ENCODE data around the gene PRDM5. TPM values are rescaled to one million over a fixed set of nuclear protein-coding genes. Genes with fewer than 3 reads are reported as not detected.

The PRDM5 gene
- total RNA-seq, 2 donors from 2014 or later, result 0.50 TPM; not detected in 1

GRCh38 chr4:120839974-120840751 is 82.4 kb downstream of the PRDM5 start:
- Mint-ChIP-seq H3K27ac (no peak overlapping the region), H3K4me3 (no peak overlapping the region), H3K27me3 (no peaks in the 10 kb centered on the region), H3K9me3 (no peaks in the 10 kb centered on the region), H3K36me3 (no peaks in the 10 kb centered on the region), H3K4me1 (ENCODE audit: low read depth in 2 of 2) (peaks cover 0 to 12% of the 10 kb centered on the region in 2 donors)
- ATAC-seq, result peak in 1 of 2 donors; percentile 17
- DNase-seq (ENCODE audit: low spot score), result no peak

GRCh38 chr4:120839334-120839973 is 83.1 kb downstream of the PRDM5 start:
- Mint-ChIP-seq H3K4me3 (no peak overlapping the region), H3K36me3 (no peaks in the 10 kb centered on the region), H3K9me3 (no peaks in the 10 kb centered on the region), H3K4me1 (ENCODE audit: low read depth in 2 of 2) (peaks cover 0 to 8% of the 10 kb centered on the region in 2 donors), H3K27ac (no peak overlapping the region), H3K27me3 (no peaks in the 10 kb centered on the region)
- DNase-seq (ENCODE audit: low spot score) (no peak), ATAC-seq (peak in 1 of 2 donors; percentile 41)

GRCh38 chr4:120838784-120839183 is 83.7 kb downstream of the PRDM5 start:
- H3K36me3 Mint-ChIP-seq, result no peaks in the 10 kb centered on the region
- H3K4me3 Mint-ChIP-seq, result no peak overlapping the region
- no peaks in the 10 kb centered on the region for H3K27me3 Mint-ChIP-seq
- ATAC-seq, result peak; percentile 15 to 17
- DNase-seq (ENCODE audit: low spot score), result no peak
- no peak overlapping the region for H3K27ac Mint-ChIP-seq
- peaks cover 0 to 6% of the 10 kb centered on the region in 2 donors for H3K4me1 Mint-ChIP-seq (ENCODE audit: low read depth in 2 of 2)
- no peaks in the 10 kb centered on the region for H3K9me3 Mint-ChIP-seq

GRCh38 chr4:120837656-120838055 is 84.9 kb downstream of the PRDM5 start:
- ATAC-seq (no peak), DNase-seq (ENCODE audit: low spot score) (no peak)
- Mint-ChIP-seq H3K27ac (no peak overlapping the region), H3K9me3 (no peaks in the 10 kb centered on the region), H3K36me3 (no peaks in the 10 kb centered on the region), H3K27me3 (no peaks in the 10 kb centered on the region), H3K4me3 (no peak overlapping the region), H3K4me1 (ENCODE audit: low read depth in 2 of 2) (peaks cover 0 to 6% of the 10 kb centered on the region in 2 donors)

- no peak for DNase-seq (ENCODE audit: low spot score)
- H3K27me3 Mint-ChIP-seq, result no peaks in the 10 kb centered on the region
- no peak overlapping the region for H3K4me3 Mint-ChIP-seq
- no peaks in the 10 kb centered on the region for H3K4me1 Mint-ChIP-seq (ENCODE audit: low read depth in 2 of 2)
- ATAC-seq, result no peak
- H3K27ac Mint-ChIP-seq, result no peak overlapping the region
- no peaks in the 10 kb centered on the region for H3K9me3 Mint-ChIP-seq
- no peaks in the 10 kb centered on the region for H3K36me3 Mint-ChIP-seq
Observed at GRCh38 chr4:120835342-120835741, 87.2 kb downstream of the PRDM5 start.

- Mint-ChIP-seq H3K4me1 (ENCODE audit: low read depth in 2 of 2) (no peaks in the 10 kb centered on the region), H3K27ac (no peak overlapping the region), H3K27me3 (peaks cover 2 to 11% of the 10 kb centered on the region in 2 donors), H3K4me3 (no peak overlapping the region), H3K36me3 (no peaks in the 10 kb centered on the region), H3K9me3 (peaks cover 3% of the 10 kb centered on the region)
- ATAC-seq, result no peak
- DNase-seq (ENCODE audit: low spot score), result no peak
Observed at GRCh38 chr4:120830204-120830603, 92.3 kb downstream of the PRDM5 start.

GRCh38 chr4:120829113-120829831 is 93.3 kb downstream of the PRDM5 start:
- ATAC-seq (no peak), DNase-seq (ENCODE audit: low spot score) (no peak)
- H3K36me3 Mint-ChIP-seq, result no peaks in the 10 kb centered on the region
- no peaks in the 10 kb centered on the region for H3K4me1 Mint-ChIP-seq (ENCODE audit: low read depth in 2 of 2)
- H3K27me3 Mint-ChIP-seq, result peaks cover 2 to 11% of the 10 kb centered on the region in 2 donors
- no peak overlapping the region for H3K4me3 Mint-ChIP-seq
- H3K27ac Mint-ChIP-seq, result no peak overlapping the region
- peaks cover 3% of the 10 kb centered on the region for H3K9me3 Mint-ChIP-seq

- ATAC-seq, result no peak
- Mint-ChIP-seq H3K27ac (no peak overlapping the region), H3K27me3 (peaks cover 2 to 11% of the 10 kb centered on the region in 2 donors)
Observed at GRCh38 chr4:120826853-120827252, 95.7 kb downstream of the PRDM5 start.

GRCh38 chr4:120826449-120826848 is 96.1 kb downstream of the PRDM5 start:
- H3K36me3 Mint-ChIP-seq, result no peaks in the 10 kb centered on the region
- peaks cover 2 to 11% of the 10 kb centered on the region in 2 donors for H3K27me3 Mint-ChIP-seq
- H3K27ac Mint-ChIP-seq, result no peak overlapping the region
- DNase-seq (ENCODE audit: low spot score) (no peak), ATAC-seq (no peak)
- no peaks in the 10 kb centered on the region for H3K4me1 Mint-ChIP-seq (ENCODE audit: low read depth in 2 of 2)
- H3K4me3 Mint-ChIP-seq, result no peak overlapping the region
- peaks cover 3% of the 10 kb centered on the region for H3K9me3 Mint-ChIP-seq

More at GRCh38 chr4:120826853-120827252, 95.7 kb downstream of the PRDM5 start:
- Mint-ChIP-seq H3K4me1 (ENCODE audit: low read depth in 2 of 2) (no peaks in the 10 kb centered on the region), H3K36me3 (no peaks in the 10 kb centered on the region), H3K4me3 (no peak overlapping the region), H3K9me3 (peaks cover 3% of the 10 kb centered on the region)
- DNase-seq (ENCODE audit: low spot score), result no peak

- DNase-seq (ENCODE audit: low spot score) (no peak), ATAC-seq (no peak)
- H3K27me3 Mint-ChIP-seq, result peaks cover 2 to 11% of the 10 kb centered on the region in 2 donors
- H3K36me3 Mint-ChIP-seq, result no peaks in the 10 kb centered on the region
- no peaks in the 10 kb centered on the region for H3K4me1 Mint-ChIP-seq (ENCODE audit: low read depth in 2 of 2)
- H3K4me3 Mint-ChIP-seq, result no peak overlapping the region
- H3K27ac Mint-ChIP-seq, result no peak overlapping the region
- H3K9me3 Mint-ChIP-seq, result peaks cover 3% of the 10 kb centered on the region
Observed at GRCh38 chr4:120824946-120825345, 97.6 kb downstream of the PRDM5 start.

- H3K4me3 Mint-ChIP-seq, result no peak overlapping the region
- no peaks in the 10 kb centered on the region for H3K4me1 Mint-ChIP-seq (ENCODE audit: low read depth in 2 of 2)
- H3K27ac Mint-ChIP-seq, result no peak overlapping the region
- ATAC-seq (no peak), DNase-seq (ENCODE audit: low spot score) (no peak)
- no peaks in the 10 kb centered on the region for H3K36me3 Mint-ChIP-seq
- H3K27me3 Mint-ChIP-seq, result peaks cover 2 to 11% of the 10 kb centered on the region in 2 donors
- peaks cover 3% of the 10 kb centered on the region for H3K9me3 Mint-ChIP-seq
Observed at GRCh38 chr4:120821977-120822376, 100.5 kb downstream of the PRDM5 start.

- peaks cover under 1 to 5% of the 10 kb centered on the region in 2 donors for H3K27me3 Mint-ChIP-seq
- no peak for DNase-seq (ENCODE audit: low spot score)
- H3K36me3 Mint-ChIP-seq, result no peaks in the 10 kb centered on the region
- H3K9me3 Mint-ChIP-seq, result peaks cover 3% of the 10 kb centered on the region
- H3K27ac Mint-ChIP-seq, result no peak overlapping the region
- ATAC-seq, result no peak
- H3K4me3 Mint-ChIP-seq, result no peak overlapping the region
- peaks cover 0 to 5% of the 10 kb centered on the region in 2 donors for H3K4me1 Mint-ChIP-seq (ENCODE audit: low read depth in 2 of 2)
Observed at GRCh38 chr4:120821029-120821428, 101.5 kb downstream of the PRDM5 start.

- Mint-ChIP-seq H3K27ac (no peak overlapping the region), H3K4me1 (ENCODE audit: low read depth in 2 of 2) (peaks cover 0 to 5% of the 10 kb centered on the region in 2 donors), H3K36me3 (no peaks in the 10 kb centered on the region), H3K4me3 (peak overlapping the region; percentile 8), H3K27me3 (no peaks in the 10 kb centered on the region), H3K9me3 (no peaks in the 10 kb centered on the region)
- DNase-seq (ENCODE audit: low spot score), result no peak
- ATAC-seq, result peak in 1 of 2 donors; percentile 86
Observed at GRCh38 chr4:120819805-120820437, 102.6 kb downstream of the PRDM5 start.

Measured in natural killer cell treated with Interleukin-12 subunit alpha and Interleukin-12 subunit beta and Interleukin-15 and Interleukin-18, amount 100 ng/mL, for 72 hours (primary cell).